HEK293T (cell line): ENCODE results near the gene GPR142.

Source experiments
- CTCF ChIA-PET: fragments of 350-600 bp; formaldehyde crosslinking; extraction: SDS; loops from one replicate; lab custom pipeline; 2021; ENCODE audit warnings: antibody characterized with exemption, inconsistent platforms; lab: Yijun Ruan, JAX
- POLR2A ChIA-PET: fragments of 350-600 bp; formaldehyde crosslinking; extraction: SDS; loops from one replicate; lab custom pipeline; 2020; ENCODE audit warnings: antibody characterized with exemption, inconsistent platforms; lab: Yijun Ruan, JAX
- DNase-seq: peaks from one replicate; pipeline ENCODE4 v3.0.0; 2012; ENCODE audit warnings: mixed read lengths; ENCODE audit errors: extremely low spot score
- ARNT ChIP-seq: fragments of 450-650 bp; IDR thresholded peaks from 2 replicates; pipeline ENCODE4 v1.6.1; 2017; ENCODE audit warnings: mild to moderate bottlenecking
- BHLHE40 ChIP-seq: fragments of 450-650 bp; IDR thresholded peaks from 2 replicates; pipeline ENCODE4 v1.6.1; 2016; ENCODE audit warnings: mild to moderate bottlenecking, moderate library complexity, borderline replicate concordance
- CTBP1 ChIP-seq: fragments of 450-650 bp; IDR thresholded peaks from 2 replicates; pipeline ENCODE4 v1.6.1; 2016; ENCODE audit warnings: borderline replicate concordance
- ELF4 ChIP-seq: fragments of 450-650 bp; IDR thresholded peaks from 2 replicates; pipeline ENCODE4 v1.6.1; 2017; ENCODE audit warnings: antibody characterized with exemption
- FOXA1 ChIP-seq: fragments of 450-650 bp; IDR thresholded peaks from 2 replicates; pipeline ENCODE4 v1.6.1; 2016; ENCODE audit warnings: mild to moderate bottlenecking
- FOXK2 ChIP-seq: fragments of 450-650 bp; IDR thresholded peaks from 2 replicates; pipeline ENCODE4 v1.6.1; 2016; ENCODE audit warnings: mild to moderate bottlenecking
- FOXM1 ChIP-seq: fragments of 450-650 bp; IDR thresholded peaks from 2 replicates; pipeline ENCODE4 v1.6.1; 2017; ENCODE audit warnings: mild to moderate bottlenecking, borderline replicate concordance
- HDGF ChIP-seq: fragments of 450-650 bp; IDR thresholded peaks from 2 replicates; pipeline ENCODE4 v1.6.1; 2017; ENCODE audit warnings: antibody characterized with exemption, borderline replicate concordance
- L3MBTL2 ChIP-seq: fragments of 450-650 bp; conservative IDR thresholded peaks from 2 replicates; pipeline ENCODE4 v1.6.1; 2016; ENCODE audit warnings: mild to moderate bottlenecking
- LEF1 ChIP-seq: fragments of 450-650 bp; IDR thresholded peaks from 2 replicates; pipeline ENCODE4 v1.6.1; 2017; ENCODE audit warnings: mild to moderate bottlenecking, borderline replicate concordance
- NFRKB ChIP-seq: fragments of 450-650 bp; IDR thresholded peaks from 2 replicates; pipeline ENCODE4 v1.6.1; 2016; ENCODE audit warnings: mild to moderate bottlenecking, moderate library complexity
- PKNOX1 ChIP-seq: fragments of 450-650 bp; IDR thresholded peaks from 2 replicates; pipeline ENCODE4 v1.6.1; 2016
- SP1 ChIP-seq: fragments of 450-650 bp; IDR thresholded peaks from 2 replicates; pipeline ENCODE4 v1.6.1; 2017
- SUZ12 ChIP-seq: fragments of 450-650 bp; IDR thresholded peaks from 2 replicates; pipeline ENCODE4 v1.6.1; 2016; ENCODE audit warnings: mild to moderate bottlenecking
- TARDBP ChIP-seq: fragments of 450-650 bp; IDR thresholded peaks from 2 replicates; pipeline ENCODE4 v1.6.1; 2016
- ZNF384 ChIP-seq: fragments of 450-650 bp; IDR thresholded peaks from 2 replicates; pipeline ENCODE4 v1.6.1; 2016

Gene GPR142

GRCh38 chr17:74387365-74388218 is 20.3 kb downstream of the GPR142 start:
- DNase-seq: no peak
- TF ChIP-seq PKNOX1 (no peak), NFRKB (no peak), LEF1 (no peak), BHLHE40 (no peak), ELF4 (no peak), FOXA1 (no peak), TARDBP (no peak), SUZ12 (no peak), ARNT (no peak), FOXM1 (no peak), ZNF384 (no peak), HDGF (no peak), CTBP1 (no peak), L3MBTL2 (no peak), FOXK2 (no peak), SP1 (no peak)
- ChIA-PET CTCF (interaction anchor here (1.0 to 2.3 kb wide), 2 partner anchors 8 to 70 kb away, joined by 4 to 9 read pairs; no protein-coding TSS in a partner anchor), POLR2A (interaction anchor here (0.6 kb wide), 1 partner anchor 1203 kb away, joined by 3 read pairs; no protein-coding TSS in a partner anchor)

GRCh38 chr17:74389084-74389753 is 21.9 kb downstream of the GPR142 start:
- TF ChIP-seq SUZ12 (no peak), ELF4 (no peak), FOXK2 (no peak), FOXM1 (no peak), TARDBP (no peak), NFRKB (no peak), FOXA1 (no peak), HDGF (no peak), CTBP1 (no peak), ZNF384 (no peak), BHLHE40 (no peak), LEF1 (no peak), ARNT (no peak), L3MBTL2 (no peak), PKNOX1 (no peak), SP1 (no peak)
- ChIA-PET POLR2A (interaction anchor here (0.7 kb wide), 1 partner anchor 34 kb away, joined by 3 read pairs; no protein-coding TSS in a partner anchor), CTCF (interaction anchor here (2.3 kb wide), 1 partner anchor 10 kb away, joined by 9 read pairs; no protein-coding TSS in a partner anchor)
- DNase-seq: no peak

- ChIA-PET CTCF (no interaction called here), POLR2A (no interaction called here)
- no peak for DNase-seq
- TF ChIP-seq SP1 (0 out of 2 replicates have a peak, but pooled peaks have one; percentile 9), ARNT (no peak)
These were observed 22.8 kb downstream of the GPR142 start for GRCh38 chr17:74389937-74390679.

GRCh38 chr17:74390680-74391653 is 23.7 kb downstream of the GPR142 start:
- no peak for DNase-seq
- CTCF ChIA-PET: interaction anchor here (0.8 to 0.9 kb wide), 2 partner anchors 12 to 67 kb away, joined by 4 to 6 read pairs; no protein-coding TSS in a partner anchor
- no peak for TF ChIP-seq ARNT
- TF ChIP-seq SP1: no peak
- TF ChIP-seq FOXK2: no peak
- no peak for TF ChIP-seq CTBP1
- TF ChIP-seq PKNOX1: no peak
- TF ChIP-seq L3MBTL2: no peak
- TF ChIP-seq ELF4: no peak
- TF ChIP-seq BHLHE40: no peak
- TF ChIP-seq LEF1: no peak
- no peak for TF ChIP-seq FOXA1
- TF ChIP-seq NFRKB: no peak
- TF ChIP-seq HDGF: no peak
- TF ChIP-seq SUZ12: no peak
- TF ChIP-seq TARDBP: no peak
- TF ChIP-seq ZNF384: no peak
- no peak for TF ChIP-seq FOXM1
- POLR2A ChIA-PET: no interaction called here
